A549 (cell line): ENCODE results near the gene HHATL. TPM values are rescaled to one million over a fixed set of nuclear protein-coding genes. Genes with fewer than 3 reads are reported as not detected.
A peak's percentile ranks its signal among the peaks of the same experiment; 100 is the strongest.

Experiments used
- ATAC-seq, 2 experiments: fragments of 200-7000 bp in 1 of 2; fragments of >200 bp in 1 of 2; cut with Nextera tagmentation in 1 of 2; cut with Tn5 transposase in 1 of 2; 3 replicates each; pipeline versions ENCODE4 v1.8.0 to v1.9.1; 2018 to 2020; ENCODE audit warnings: mild to moderate bottlenecking in 1 of 2, moderate library complexity in 1 of 2
- CTCF ChIA-PET: fragments of 300-600 bp; sonication (Branson Sonifier 250); formaldehyde crosslinking; extraction: SDS; loops from one replicate; lab custom pipeline; 2021; ENCODE audit warnings: antibody characterized with exemption, inconsistent platforms; lab: Yijun Ruan, JAX
- POLR2A ChIA-PET: fragments of 350-600 bp; formaldehyde crosslinking; extraction: SDS; loops from one replicate; lab custom pipeline; 2021; ENCODE audit warnings: antibody characterized with exemption, inconsistent platforms; lab: Yijun Ruan, JAX
- DNase-seq, 2 experiments: peaks; one replicate each; pipeline versions ENCODE4 v3.0.0 to v3.0.0-alpha.2; 2011 to 2016; ENCODE audit warnings: low read depth in 1 of 2, low spot score in 1 of 2
- FAIRE-seq: peaks from 2 replicates; lab custom pipeline; 2011; peaks lifted over from hg19 to GRCh38; lab: Jason Lieb, UNC
- H3K27ac ChIP-seq, 2 experiments: fragments of >200 bp; sonication (Bioruptor Twin); formaldehyde crosslinking; 3 replicates each; pipeline ENCODE4 v1.5.1; 2016 to 2017
- H3K4me1 ChIP-seq: fragments of >200 bp; sonication (Bioruptor Twin); formaldehyde crosslinking; 3 replicates; pipeline ENCODE4 v1.6.1; 2016
- H3K4me2 ChIP-seq: fragments of >200 bp; sonication (Bioruptor Twin); formaldehyde crosslinking; 3 replicates; pipeline ENCODE4 v1.6.1; 2016
- H3K4me3 ChIP-seq: fragments of >200 bp; sonication (Bioruptor Twin); formaldehyde crosslinking; 3 replicates; pipeline ENCODE4 v1.5.1; 2016
- H3K9me3 ChIP-seq: fragments of >200 bp; sonication (Bioruptor Twin); formaldehyde crosslinking; 3 replicates; pipeline ENCODE4 v1.6.1; 2016
- CBX8 ChIP-seq: fragments of 200-600 bp; sonication (generic); IDR thresholded peaks from 2 replicates; pipeline ENCODE4 v1.6.1; 2016
- FOSB ChIP-seq: fragments of 250-450 bp; sonication (Bioruptor Pico); IDR thresholded peaks from 2 replicates; pipeline ENCODE4 v1.5.0; 2020; ENCODE audit warnings: mild to moderate bottlenecking, moderate library complexity
- FOSL2 ChIP-seq, 2 experiments: fragments of 450-650 bp in 1 of 2; fragments of >200 bp in 1 of 2; sonication (Bioruptor Twin) in 1 of 2; formaldehyde crosslinking; IDR thresholded peaks; 2 replicates each; pipeline versions ENCODE4 v1.5.0 to v1.6.1; 2016 to 2020; ENCODE audit warnings: mild to moderate bottlenecking in 1 of 2, moderate library complexity in 1 of 2
- GATA3 ChIP-seq: IDR thresholded peaks from 2 replicates; pipeline ENCODE4 v1.6.1; 2012; ENCODE audit warnings: borderline replicate concordance
- HDAC2 ChIP-seq: fragments of 200-600 bp; sonication (generic); IDR thresholded peaks from 2 replicates; pipeline ENCODE4 v1.6.1; 2016
- HOXB5 ChIP-seq: fragments of 250-450 bp; sonication (Bioruptor Pico); IDR thresholded peaks from 2 replicates; pipeline ENCODE4 v1.5.0; 2020; ENCODE audit warnings: mild to moderate bottlenecking, moderate library complexity
- JUNB ChIP-seq: fragments of >200 bp; sonication (Bioruptor Twin); formaldehyde crosslinking; IDR thresholded peaks from 2 replicates; pipeline ENCODE4 v1.6.1; 2016
- MYC ChIP-seq: IDR thresholded peaks from 2 replicates; pipeline ENCODE4 v1.6.1; 2012; ENCODE audit warnings: mild to moderate bottlenecking, inconsistent platforms, low read length, improper control_type of control experiment, borderline replicate concordance
- POLR2A ChIP-seq: IDR thresholded peaks from 2 replicates; pipeline ENCODE4 v1.6.1; 2012; ENCODE audit warnings: mild to moderate bottlenecking, low read length
- ZC3H11A ChIP-seq: fragments of 450-650 bp; IDR thresholded peaks from 2 replicates; pipeline ENCODE4 v1.6.1; 2014; ENCODE audit warnings: antibody characterized with exemption, mild to moderate bottlenecking
- ZFP36 ChIP-seq: fragments of 450-650 bp; IDR thresholded peaks from 2 replicates; pipeline ENCODE4 v1.6.1; 2014; ENCODE audit warnings: borderline replicate concordance; ENCODE audit not compliant: partially characterized antibody
- ZNF302 ChIP-seq: fragments of 250-450 bp; sonication (Bioruptor Pico); IDR thresholded peaks from 2 replicates; pipeline ENCODE4 v1.9.0; 2021; ENCODE audit warnings: inconsistent platforms, mild to moderate bottlenecking, moderate library complexity
- WGBS: methylation state at CpG from one replicate; pipeline ENCODE4 v1.1.6; 2017; ENCODE audit errors: missing lambda C conversion rate; 5-methylcytosine and 5-hydroxymethylcytosine counted together
- polyA plus RNA-seq, 4 experiments: library from polyadenylated mRNA; depleted of rRNA in 3 of 4; stranded (reverse); fragments of >200 nt; fragmentation: RNase III in 1 of 4; extraction: RNeasy Plus Mini Kit Qiagen cat#74134 plus additional on column Dnase treatment in 1 of 4; gene quantifications; 2 replicates in 3 of 4; 3 replicates in 1 of 4; pipeline ENCODE4 v1.2.3, GENCODE V29; 2011 to 2017
- TF ChIP-seq, protein P1 (sequence below): fragments of 250-450 bp; sonication (Bioruptor Pico); IDR thresholded peaks from 2 replicates; pipeline ENCODE4 v1.5.0; 2021; ENCODE audit warnings: mild to moderate bottlenecking, moderate library complexity, borderline replicate concordance
- TF ChIP-seq, protein P2 (sequence below): fragments of 200-600 bp; sonication (generic); IDR thresholded peaks from 2 replicates; pipeline ENCODE4 v1.6.1; 2016; ENCODE audit warnings: antibody characterized with exemption, mild to moderate bottlenecking, moderate library complexity

HHATL gene
- polyA plus RNA-seq, 2 of the 4 experiments (the other 2 are of a cell fraction): not detected

DNA sequence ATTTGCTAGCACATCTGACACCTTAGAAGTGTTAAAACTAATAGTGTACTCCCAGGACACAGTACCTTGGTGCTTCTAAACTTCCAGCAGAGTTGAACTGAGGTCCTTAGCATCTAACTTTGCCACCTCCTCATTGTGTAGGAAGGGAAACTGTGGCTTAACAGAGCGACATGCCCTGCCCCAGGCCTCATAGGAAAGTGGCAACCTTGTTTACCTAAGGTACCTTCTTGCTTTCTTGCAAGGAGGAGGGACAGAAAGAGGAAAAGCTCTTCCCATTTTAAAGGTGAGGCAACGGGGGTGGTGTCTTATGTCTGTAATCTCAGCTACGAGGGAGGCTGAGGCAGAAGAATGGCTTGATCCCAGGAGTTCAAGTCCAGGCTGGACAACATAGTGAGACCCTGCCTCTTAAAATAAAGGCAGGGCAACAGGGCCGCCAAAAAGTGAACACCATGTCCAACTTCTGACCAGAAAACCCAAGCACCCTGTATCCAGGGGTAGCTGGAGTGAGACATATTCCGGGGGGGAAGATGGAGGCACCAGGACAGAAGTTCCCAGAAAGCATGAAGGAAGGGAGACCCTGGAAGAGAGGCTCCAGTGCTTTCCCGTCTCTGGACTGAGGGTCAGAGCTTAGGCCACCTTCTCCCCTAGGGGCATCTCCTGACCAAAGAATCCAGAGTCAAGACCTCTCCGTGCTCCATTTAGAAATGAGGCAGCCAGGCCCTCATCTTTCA lies 17.8 kb downstream of the HHATL start:
- ATAC-seq: no peak

DNA sequence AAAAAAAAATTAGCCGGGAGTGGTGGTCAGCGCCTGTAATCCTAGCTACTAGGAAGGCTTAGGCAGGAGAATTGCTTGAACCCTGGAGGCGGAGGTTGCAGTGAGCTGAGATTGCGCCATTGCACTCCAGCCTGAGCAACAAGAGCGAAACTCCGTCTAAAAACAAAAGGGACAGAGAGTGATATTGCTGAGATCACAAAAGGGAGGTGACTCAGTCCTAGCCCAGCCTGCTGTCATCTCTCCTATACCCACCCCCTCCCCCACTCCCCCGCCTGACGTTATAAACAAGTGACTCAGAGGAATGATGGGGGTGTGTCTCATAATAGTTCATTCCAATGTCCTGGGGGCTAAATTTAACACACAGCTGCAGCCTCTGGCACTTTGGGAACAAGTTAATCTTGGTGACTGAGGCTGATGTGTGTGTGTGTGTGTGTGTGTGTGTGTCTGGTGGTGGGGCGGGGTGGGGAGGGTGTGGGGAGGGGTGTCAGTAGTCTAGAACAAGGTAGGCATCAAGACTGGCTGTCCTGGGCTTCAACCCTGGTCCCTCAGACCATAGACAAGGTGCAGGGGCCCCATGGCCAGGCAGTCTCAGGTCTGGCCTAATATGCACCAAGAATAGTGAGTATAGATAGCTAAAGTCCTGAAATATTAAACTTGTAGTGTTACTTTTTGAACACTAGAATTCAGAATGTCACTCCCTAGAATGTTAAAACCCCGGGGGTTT lies 18.6 kb downstream of the HHATL start:
- POLR2A ChIA-PET: no interaction called here
- H3K4me3 ChIP-seq: no peak overlapping the region
- no peaks in the 10 kb centered on the region for H3K9me3 ChIP-seq
- DNase-seq: peak; percentile 53 to 76
- H3K27ac ChIP-seq: no peak overlapping the region
- peaks cover 9% of the 10 kb centered on the region; the same call in 1 of the 3 replicates for H3K4me1 ChIP-seq
- TF ChIP-seq FOSL2 (IDR thresholded peaks at IDR 0.05) (0 out of 2 replicates have a peak, but pooled peaks have one; percentile 37), FOSL2 (CRISPR knock-in tag; IDR thresholded peaks at IDR 0.05) (no peak), JUNB (0 out of 2 replicates have a peak, but pooled peaks have one; percentile 32), MYC (no peak)
- TF ChIP-seq, all 56 proteins: peak for 2
- peak overlapping the region; percentile 37 for H3K4me2 ChIP-seq
- WGBS: 16% methylated on average over 9 of the region's 10 CpGs
- ATAC-seq (peak; percentile 73 to 88), FAIRE-seq (no peak)
- CTCF ChIA-PET: interaction anchor here (0.7 to 1.1 kb wide), 2 partner anchors 70 to 71 kb away, joined by 3 read pairs; no protein-coding TSS in a partner anchor

More for the DNA sequence above, 17.8 kb downstream of the HHATL start:
- 60% methylated on average over 6 of the region's 7 CpGs for WGBS
- FAIRE-seq (no peak), DNase-seq (no peak)
- H3K4me2 ChIP-seq: peak overlapping the region; percentile 37; the same call in 1 of the 3 replicates
- POLR2A ChIA-PET: no interaction called here
- CTCF ChIA-PET: interaction anchor here (1.1 kb wide), 1 partner anchor 71 kb away, joined by 3 read pairs; no protein-coding TSS in a partner anchor
- no peaks in the 10 kb centered on the region for H3K9me3 ChIP-seq
- no peak overlapping the region for H3K4me3 ChIP-seq
- H3K4me1 ChIP-seq: peaks cover 9% of the 10 kb centered on the region; the same call in 1 of the 3 replicates
- TF ChIP-seq GATA3: no peak
- TF ChIP-seq, protein P1, sequence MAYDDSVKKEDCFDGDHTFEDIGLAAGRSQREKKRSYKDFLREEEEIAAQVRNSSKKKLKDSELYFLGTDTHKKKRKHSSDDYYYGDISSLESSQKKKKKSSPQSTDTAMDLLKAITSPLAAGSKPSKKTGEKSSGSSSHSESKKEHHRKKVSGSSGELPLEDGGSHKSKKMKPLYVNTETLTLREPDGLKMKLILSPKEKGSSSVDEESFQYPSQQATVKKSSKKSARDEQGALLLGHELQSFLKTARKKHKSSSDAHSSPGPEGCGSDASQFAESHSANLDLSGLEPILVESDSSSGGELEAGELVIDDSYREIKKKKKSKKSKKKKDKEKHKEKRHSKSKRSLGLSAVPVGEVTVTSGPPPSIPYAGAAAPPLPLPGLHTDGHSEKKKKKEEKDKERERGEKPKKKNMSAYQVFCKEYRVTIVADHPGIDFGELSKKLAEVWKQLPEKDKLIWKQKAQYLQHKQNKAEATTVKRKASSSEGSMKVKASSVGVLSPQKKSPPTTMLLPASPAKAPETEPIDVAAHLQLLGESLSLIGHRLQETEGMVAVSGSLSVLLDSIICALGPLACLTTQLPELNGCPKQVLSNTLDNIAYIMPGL (CRISPR knock-in tag): no peak
- TF ChIP-seq, protein P2, sequence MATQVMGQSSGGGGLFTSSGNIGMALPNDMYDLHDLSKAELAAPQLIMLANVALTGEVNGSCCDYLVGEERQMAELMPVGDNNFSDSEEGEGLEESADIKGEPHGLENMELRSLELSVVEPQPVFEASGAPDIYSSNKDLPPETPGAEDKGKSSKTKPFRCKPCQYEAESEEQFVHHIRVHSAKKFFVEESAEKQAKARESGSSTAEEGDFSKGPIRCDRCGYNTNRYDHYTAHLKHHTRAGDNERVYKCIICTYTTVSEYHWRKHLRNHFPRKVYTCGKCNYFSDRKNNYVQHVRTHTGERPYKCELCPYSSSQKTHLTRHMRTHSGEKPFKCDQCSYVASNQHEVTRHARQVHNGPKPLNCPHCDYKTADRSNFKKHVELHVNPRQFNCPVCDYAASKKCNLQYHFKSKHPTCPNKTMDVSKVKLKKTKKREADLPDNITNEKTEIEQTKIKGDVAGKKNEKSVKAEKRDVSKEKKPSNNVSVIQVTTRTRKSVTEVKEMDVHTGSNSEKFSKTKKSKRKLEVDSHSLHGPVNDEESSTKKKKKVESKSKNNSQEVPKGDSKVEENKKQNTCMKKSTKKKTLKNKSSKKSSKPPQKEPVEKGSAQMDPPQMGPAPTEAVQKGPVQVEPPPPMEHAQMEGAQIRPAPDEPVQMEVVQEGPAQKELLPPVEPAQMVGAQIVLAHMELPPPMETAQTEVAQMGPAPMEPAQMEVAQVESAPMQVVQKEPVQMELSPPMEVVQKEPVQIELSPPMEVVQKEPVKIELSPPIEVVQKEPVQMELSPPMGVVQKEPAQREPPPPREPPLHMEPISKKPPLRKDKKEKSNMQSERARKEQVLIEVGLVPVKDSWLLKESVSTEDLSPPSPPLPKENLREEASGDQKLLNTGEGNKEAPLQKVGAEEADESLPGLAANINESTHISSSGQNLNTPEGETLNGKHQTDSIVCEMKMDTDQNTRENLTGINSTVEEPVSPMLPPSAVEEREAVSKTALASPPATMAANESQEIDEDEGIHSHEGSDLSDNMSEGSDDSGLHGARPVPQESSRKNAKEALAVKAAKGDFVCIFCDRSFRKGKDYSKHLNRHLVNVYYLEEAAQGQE: no peak
- TF ChIP-seq FOSB (CRISPR knock-in tag): no peak
- TF ChIP-seq HDAC2: no peak
- no peak for TF ChIP-seq ZFP36
- no peak for TF ChIP-seq ZNF302 (CRISPR knock-in tag)
- no peak for TF ChIP-seq CBX8
- no peak for TF ChIP-seq HOXB5 (CRISPR knock-in tag)
- no peak for TF ChIP-seq MYC
- no peak for TF ChIP-seq POLR2A
- no peak for TF ChIP-seq ZC3H11A
- TF ChIP-seq JUNB: no peak
- H3K27ac ChIP-seq: no peak overlapping the region
